Measurements from ENCODE around the gene BPIFA2.

Gene BPIFA2

GRCh38 chr20:33202451-33202850 is 34.5 kb downstream of the BPIFA2 start:
- no peak overlapping the region for H3K27ac ChIP-seq
- no peak for TF ChIP-seq ZFX (IDR thresholded peaks at IDR 0.05)

- no peak overlapping the region for H3K27ac ChIP-seq
- no peak for TF ChIP-seq ZFX (IDR thresholded peaks at IDR 0.05)
- TF ChIP-seq CTCF (conservative IDR thresholded peaks at IDR 0.05): no peak
Observed at GRCh38 chr20:33203444-33203843, 35.5 kb downstream of the BPIFA2 start.

DNA sequence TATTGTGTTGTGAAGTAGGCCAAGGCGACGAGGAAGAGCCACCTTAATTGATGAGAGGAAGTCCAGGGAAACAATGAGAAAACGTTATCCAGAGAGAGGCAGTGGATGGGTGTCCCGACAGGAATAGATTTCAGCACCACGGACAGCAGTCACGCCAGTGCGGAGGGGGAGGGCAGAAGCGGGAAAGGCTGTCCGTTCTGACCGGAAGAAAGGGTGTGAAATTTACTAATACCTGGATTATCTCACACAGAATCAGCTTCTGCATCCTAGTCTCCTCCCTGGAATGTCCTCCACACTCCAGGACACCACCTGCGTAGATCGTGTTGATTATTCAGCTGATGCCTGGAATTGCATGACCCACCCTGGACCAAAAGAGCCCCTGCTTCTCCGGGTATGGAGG is 41.8 kb downstream of the BPIFA2 start:
- TF ChIP-seq CTCF (conservative IDR thresholded peaks at IDR 0.05) (no peak), ZFX (IDR thresholded peaks at IDR 0.05) (no peak)

DNA sequence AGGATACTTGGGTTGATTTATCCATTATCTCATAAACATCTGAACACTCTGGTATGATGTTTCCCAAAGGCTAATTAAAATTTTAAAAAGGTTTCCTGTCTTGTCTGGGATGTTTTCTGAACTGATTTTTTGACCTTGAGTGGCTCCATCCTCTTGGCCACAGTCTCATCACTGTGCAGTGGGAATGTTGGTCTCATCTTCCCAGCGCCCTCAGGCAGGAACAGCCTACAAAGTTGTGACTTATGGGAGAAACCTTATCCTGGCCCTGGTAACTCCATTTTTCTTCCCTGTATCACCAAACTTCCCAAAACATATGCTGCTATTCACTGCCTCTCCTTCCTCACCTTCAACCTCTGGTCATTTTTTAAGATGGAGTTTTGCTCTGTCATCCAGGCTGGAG is 42.4 kb downstream of the BPIFA2 start:
- TF ChIP-seq CTCF (conservative IDR thresholded peaks at IDR 0.05): no peak
- no peak for TF ChIP-seq ZFX (IDR thresholded peaks at IDR 0.05)
- H3K27ac ChIP-seq: no peak overlapping the region

More for the DNA sequence above, 41.8 kb downstream of the BPIFA2 start:
- no peak overlapping the region for H3K27ac ChIP-seq

DNA sequence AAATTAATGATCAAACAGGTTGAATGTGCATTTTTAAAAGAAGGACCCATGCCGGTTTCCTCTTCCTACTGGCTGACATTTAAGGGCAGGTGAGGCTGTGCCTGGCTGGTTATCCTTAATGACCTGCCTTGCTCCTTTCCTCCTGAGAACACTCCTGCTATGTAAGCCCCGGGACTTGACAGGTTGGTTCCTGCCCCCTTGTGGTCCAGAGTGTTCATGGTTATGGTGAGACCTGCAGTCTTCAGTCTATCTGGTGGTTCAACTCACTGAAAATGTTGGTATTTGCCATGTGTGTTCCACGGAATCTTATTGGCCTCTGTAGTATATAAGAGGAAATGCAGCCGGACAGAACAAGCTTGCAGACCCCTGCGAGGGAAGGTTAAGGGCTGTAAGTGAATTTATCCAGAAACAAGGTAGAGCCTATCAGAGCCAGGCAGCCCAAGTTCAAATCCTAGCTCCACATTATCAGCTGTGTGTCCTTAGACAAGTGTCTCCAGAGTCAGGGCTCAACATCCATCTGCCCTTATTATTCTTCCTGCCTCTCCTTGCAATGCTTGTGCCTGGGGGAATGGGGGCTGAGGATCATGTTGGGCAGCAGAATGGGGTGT is 44.0 kb downstream of the BPIFA2 start:
- TF ChIP-seq ZFX (IDR thresholded peaks at IDR 0.05) (no peak), CTCF (conservative IDR thresholded peaks at IDR 0.05) (peak; percentile 83)

GRCh38 chr20:33217052-33217451 is 49.1 kb downstream of the BPIFA2 start, which contains the start of gene BPIFA3:
BPIFA3 (plus strand) TSS chr20:33217352; CDS start chr20:33217537, 185 bp downstream.
- no peak within 1 kb of the TSS for H3K27ac ChIP-seq
- TF ChIP-seq ZFX (IDR thresholded peaks at IDR 0.05): no peak
- no peak for TF ChIP-seq CTCF (conservative IDR thresholded peaks at IDR 0.05)

More for the DNA sequence above, 44.0 kb downstream of the BPIFA2 start:
- H3K27ac ChIP-seq: no peak overlapping the region

DNA sequence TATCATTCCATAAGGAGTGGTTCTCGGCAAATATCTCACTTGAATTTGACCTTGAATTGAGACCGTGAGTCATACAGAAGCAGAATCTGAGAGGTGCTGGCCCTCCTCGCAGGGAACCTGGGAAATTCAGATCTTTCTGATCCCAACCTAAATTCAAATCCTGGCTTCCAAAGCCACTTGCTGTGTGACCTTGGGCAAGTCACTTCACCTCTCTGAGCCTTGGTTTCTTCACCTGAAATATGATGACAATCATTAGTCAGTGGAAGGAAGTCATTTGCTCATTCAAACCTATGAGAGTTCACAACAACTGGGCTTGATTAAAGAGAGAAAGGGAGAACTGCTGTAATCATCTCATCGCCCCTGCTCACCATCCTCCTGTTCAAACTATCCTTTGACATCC is 56.4 kb downstream of the BPIFA2 start:
- TF ChIP-seq ZFX (IDR thresholded peaks at IDR 0.05) (no peak), CTCF (conservative IDR thresholded peaks at IDR 0.05) (no peak)
- no peak overlapping the region for H3K27ac ChIP-seq

- H3K27ac ChIP-seq: no peak overlapping the region
- TF ChIP-seq CTCF (conservative IDR thresholded peaks at IDR 0.05): no peak
- no peak for TF ChIP-seq ZFX (IDR thresholded peaks at IDR 0.05)
Observed at GRCh38 chr20:33229843-33230242, 61.9 kb downstream of the BPIFA2 start.

All from C4-2B (cell line).